CD4-positive, CD25-positive, alpha-beta regulatory T cell (primary cell): ENCODE results near the gene GNAI2. TPM values are rescaled to one million over a fixed set of nuclear protein-coding genes. Genes with fewer than 3 reads are reported as not detected.
A peak's percentile ranks its signal among the peaks of the same experiment; 100 is the strongest.

ENCODE experiments used
- ATAC-seq, 2 donors: fragments of 150-1000 bp; cut with Tn5 transposase; one replicate each; pipeline ENCODE4 v1.10.0; 2021; ENCODE audit warnings: low read depth in 2 of 2, moderate number of reproducible peaks in 2 of 2, moderate library complexity in 1 of 2
- DNase-seq, 3 donors: peaks; one replicate each; pipeline versions ENCODE4 v3.0.0 to v3.0.0-alpha.2; 2012 to 2022; ENCODE audit warnings: mixed read lengths in 1 of 3
- H3K27ac ChIP-seq: one replicate; pipeline ENCODE4 v1.7.0; 2013; ENCODE audit warnings: mild to moderate bottlenecking, low read length; ENCODE audit not compliant: insufficient read depth, poor library complexity, severe bottlenecking
- H3K27me3 ChIP-seq: one replicate; pipeline ENCODE4 v1.7.0; 2013; ENCODE audit warnings: low read length; ENCODE audit not compliant: control insufficient read depth, insufficient read depth
- H3K36me3 ChIP-seq: one replicate; pipeline ENCODE4 v1.7.0; 2013; ENCODE audit warnings: mild to moderate bottlenecking, low read length, moderate library complexity; ENCODE audit not compliant: control insufficient read depth, insufficient read depth
- H3K4me1 ChIP-seq: 2 replicates; pipeline ENCODE4 v1.7.0; 2013; ENCODE audit warnings: mild to moderate bottlenecking, low read length; ENCODE audit not compliant: insufficient read depth, control insufficient read depth, poor library complexity, severe bottlenecking
- H3K4me3 ChIP-seq: one replicate; pipeline ENCODE4 v1.7.0; 2013; ENCODE audit warnings: low read depth, mild to moderate bottlenecking, low read length, moderate library complexity
- H3K9me3 ChIP-seq, 2 experiments: 1 replicate in 1 of 2; 2 replicates in 1 of 2; pipeline ENCODE4 v1.7.0; 2013; ENCODE audit warnings: low read length in 2 of 2, mild to moderate bottlenecking in 1 of 2, moderate library complexity in 1 of 2; ENCODE audit not compliant: control insufficient read depth in 2 of 2
- H3K27ac Mint-ChIP-seq, 3 donors: one replicate each; pipeline ENCODE4 v1.8.0; 2020 to 2022; ENCODE audit warnings: mild to moderate bottlenecking in 3 of 3, mixed read lengths in 3 of 3, moderate library complexity in 2 of 3
- H3K27me3 Mint-ChIP-seq: one replicate; pipeline ENCODE4 v1.8.0; 2022; ENCODE audit warnings: mild to moderate bottlenecking, mixed read lengths
- H3K36me3 Mint-ChIP-seq: one replicate; pipeline ENCODE4 v1.8.0; 2020; ENCODE audit warnings: mixed read lengths
- H3K4me1 Mint-ChIP-seq, 4 donors: one replicate each; pipeline ENCODE4 v1.8.0; 2020 to 2022; ENCODE audit warnings: mixed read lengths in 4 of 4, mild to moderate bottlenecking in 1 of 4
- H3K4me3 Mint-ChIP-seq, 4 donors: one replicate each; pipeline ENCODE4 v1.8.0; 2020 to 2022; ENCODE audit warnings: mild to moderate bottlenecking in 4 of 4, mixed read lengths in 4 of 4, moderate library complexity in 3 of 4
- H3K9me3 Mint-ChIP-seq, 7 donors: one replicate each; pipeline ENCODE4 v1.8.0; 2020 to 2022; ENCODE audit warnings: mixed read lengths in 7 of 7, mild to moderate bottlenecking in 3 of 7, moderate library complexity in 2 of 7
- polyA plus RNA-seq, 4 donors: library from polyadenylated mRNA; unstranded; fragments of 300-500 nt; fragmentation: Illumina TruSeq; gene quantifications; one replicate each; pipeline ENCODE4 v1.2.3, GENCODE V29; 2021
- total RNA-seq: library from RNA; stranded (reverse); gene quantifications from one replicate; pipeline ENCODE4 v1.2.3, GENCODE V29; 2022

Gene GNAI2
- total and polyA plus RNA-seq, 5 donors from 2014 or later = 373 to 696 (median 572) TPM

GRCh38 chr3:50297384-50297775 lies 61.4 kb downstream of the GNAI2 start:
- peaks cover 0 to 47% (median 23%) of the 10 kb centered on the region in 4 donors for H3K4me1 Mint-ChIP-seq
- H3K27me3 ChIP-seq = no peaks in the 10 kb centered on the region
- no peaks in the 10 kb centered on the region for H3K9me3 Mint-ChIP-seq
- H3K36me3 ChIP-seq = no peaks in the 10 kb centered on the region
- H3K27ac Mint-ChIP-seq = peak overlapping the region in 1 of 3 donors; percentile 99
- H3K27me3 Mint-ChIP-seq = no peaks in the 10 kb centered on the region
- peak overlapping the region; percentile 96 for H3K27ac ChIP-seq
- H3K4me3 Mint-ChIP-seq = peak overlapping the region in 3 of 4 donors; percentile 91 to 98 (median 95)
- DNase-seq (no peak), ATAC-seq (no peak)
- H3K4me3 ChIP-seq = no peak overlapping the region
- peaks cover 31% of the 10 kb centered on the region for H3K4me1 ChIP-seq
- no peaks in the 10 kb centered on the region for H3K9me3 ChIP-seq
- H3K36me3 Mint-ChIP-seq = no peaks in the 10 kb centered on the region

DNA sequence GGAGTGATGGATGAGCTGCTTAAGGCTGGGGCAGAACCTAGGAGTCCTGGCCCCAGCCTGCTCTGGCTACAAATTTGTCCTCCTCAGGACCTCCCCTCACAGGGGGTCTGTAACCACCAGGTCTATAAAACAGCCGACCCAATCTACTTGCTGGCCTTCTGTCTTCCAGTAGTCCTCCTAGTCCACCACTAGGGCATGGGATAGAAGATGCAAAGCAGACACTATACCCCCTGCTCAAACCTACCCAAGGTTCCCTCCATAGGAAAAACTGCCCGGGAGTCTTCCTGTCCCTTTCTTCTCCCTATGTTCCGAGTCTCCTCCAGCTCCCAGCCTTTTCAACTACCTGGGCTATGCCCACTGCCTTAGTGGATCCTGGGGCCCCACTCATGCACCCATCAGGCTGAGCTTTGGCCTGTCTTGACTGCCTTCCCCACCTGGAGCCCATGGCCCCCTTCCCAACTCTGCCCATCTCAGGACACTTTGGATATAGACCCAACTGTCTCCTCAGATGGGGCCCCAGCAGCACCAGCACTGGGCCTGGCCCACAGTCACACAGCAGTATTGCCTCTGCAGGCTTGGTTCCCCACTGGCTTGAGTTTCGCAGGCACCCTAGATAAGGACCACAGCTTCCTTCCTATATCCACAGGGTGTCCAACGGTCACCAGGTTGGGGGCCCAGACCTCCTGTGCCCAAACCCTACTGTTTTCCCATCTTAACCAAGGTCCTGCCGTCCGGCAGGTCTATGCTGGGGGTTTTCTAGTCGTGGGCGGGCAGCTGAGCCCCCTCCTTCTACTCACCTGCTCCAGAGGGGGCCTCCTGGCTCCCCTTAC lies 62.1 kb downstream of the GNAI2 start:
- Histone ChIP-seq H3K4me3 (peak overlapping the region; percentile 62), H3K9me3 (no peaks in the 10 kb centered on the region), H3K4me1 (peaks cover 25% of the 10 kb centered on the region), H3K27ac (peak overlapping the region; percentile 96), H3K36me3 (no peaks in the 10 kb centered on the region), H3K27me3 (no peaks in the 10 kb centered on the region)
- Mint-ChIP-seq H3K27me3 (no peaks in the 10 kb centered on the region), H3K4me1 (peaks cover 0 to 43% (median 18%) of the 10 kb centered on the region in 4 donors), H3K27ac (peak overlapping the region; percentile 60 to 100 (median 99)), H3K4me3 (peak overlapping the region; percentile 91 to 98 (median 96)), H3K9me3 (no peaks in the 10 kb centered on the region), H3K36me3 (no peaks in the 10 kb centered on the region)
- ATAC-seq (no peak), DNase-seq (peak in 1 of 3 donors; percentile 24)

DNA sequence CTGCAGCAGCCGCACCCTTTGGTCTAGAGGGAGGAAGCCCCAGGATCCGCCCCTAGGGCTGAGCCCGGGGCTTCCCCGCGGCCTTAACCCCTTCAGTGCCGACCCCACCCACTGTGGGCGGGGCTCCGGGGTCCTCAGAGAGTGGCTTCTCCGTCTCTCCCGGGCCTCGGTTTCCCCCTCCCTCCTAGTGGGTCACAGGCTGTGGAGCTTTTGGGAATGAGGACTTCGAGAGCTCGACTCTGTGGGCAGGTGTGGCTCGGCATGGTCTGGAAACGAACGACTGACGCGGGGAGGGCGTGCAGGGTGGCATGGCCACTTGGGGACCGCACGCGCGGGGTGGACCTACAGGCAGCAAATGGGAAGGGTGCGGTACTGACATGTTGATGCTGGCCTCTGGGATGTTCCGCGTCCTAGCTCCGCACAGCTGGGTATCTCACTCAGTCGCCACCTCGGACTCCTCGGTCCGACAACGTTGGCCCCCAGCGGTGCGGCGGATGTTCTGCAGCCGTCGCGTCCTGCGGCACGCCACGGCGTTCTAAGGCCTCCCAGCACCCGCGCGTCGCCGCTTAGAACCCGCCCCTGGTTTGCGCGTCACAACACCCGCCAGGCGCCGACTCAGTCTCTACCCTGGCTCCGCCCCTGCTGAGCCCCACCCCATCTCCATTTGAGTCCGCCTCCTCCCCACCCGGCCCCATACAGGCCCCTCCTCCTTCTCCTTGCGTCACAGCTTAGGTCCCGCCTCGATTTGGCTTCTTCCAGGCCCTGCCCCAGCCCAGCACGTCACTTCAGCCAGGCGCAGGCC lies 63.0 kb downstream of the GNAI2 start, which contains the start of the genes HYAL3 and NAA80:
Gene HYAL3, minus strand, starts transcription at position 570 of the 802 bp plus-strand sequence. CDS start 3,803 bp downstream, outside the sequence.
Gene NAA80, minus strand, starts transcription at position 570 of the 802 bp plus-strand sequence. CDS start 1,942 bp downstream, outside the sequence.
- Histone ChIP-seq H3K27ac (peak within 1 kb of the TSS; percentile 96), H3K4me1 (peaks cover 25% of the 10 kb centered on the region), H3K36me3 (no peaks in the 10 kb centered on the region), H3K4me3 (peak within 1 kb of the TSS; percentile 62), H3K9me3 (no peaks in the 10 kb centered on the region), H3K27me3 (no peaks in the 10 kb centered on the region)
- ATAC-seq = peak; percentile 85 to 86
- peak; percentile 99 to 100 (median 100) for DNase-seq
- Mint-ChIP-seq H3K4me3 (peak within 1 kb of the TSS; percentile 91 to 98 (median 96)), H3K27ac (peak within 1 kb of the TSS; percentile 97 to 100 (median 99)), H3K36me3 (no peaks in the 10 kb centered on the region), H3K27me3 (no peaks in the 10 kb centered on the region), H3K9me3 (no peaks in the 10 kb centered on the region), H3K4me1 (peaks cover 0 to 43% (median 16%) of the 10 kb centered on the region in 4 donors)

DNA sequence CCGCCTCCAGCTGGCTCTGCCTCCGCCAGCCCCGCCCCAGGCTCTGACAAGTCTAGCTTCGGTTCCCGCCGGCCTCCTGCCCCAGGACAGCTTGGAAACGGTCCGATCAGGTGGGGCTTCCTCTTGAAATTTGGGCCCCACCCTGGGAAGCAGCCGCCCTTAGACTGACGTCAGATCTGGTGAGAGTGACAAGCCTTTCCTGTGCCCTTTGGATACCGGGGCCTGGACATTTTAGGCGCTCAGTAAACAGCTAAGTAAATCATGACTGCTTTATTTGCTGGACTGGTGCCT lies 63.6 kb downstream of the GNAI2 start:
- H3K27me3 Mint-ChIP-seq = no peaks in the 10 kb centered on the region
- H3K9me3 Mint-ChIP-seq = no peaks in the 10 kb centered on the region
- peaks cover 0 to 43% (median 16%) of the 10 kb centered on the region in 4 donors for H3K4me1 Mint-ChIP-seq
- H3K4me3 ChIP-seq = peak overlapping the region; percentile 56
- DNase-seq (no peak), ATAC-seq (no peak)
- H3K27ac Mint-ChIP-seq = peak overlapping the region; percentile 60 to 100 (median 99)
- H3K27me3 ChIP-seq = no peaks in the 10 kb centered on the region
- peaks cover 25% of the 10 kb centered on the region for H3K4me1 ChIP-seq
- no peaks in the 10 kb centered on the region for H3K36me3 Mint-ChIP-seq
- no peaks in the 10 kb centered on the region for H3K9me3 ChIP-seq
- no peaks in the 10 kb centered on the region for H3K36me3 ChIP-seq
- peak overlapping the region; percentile 91 to 98 (median 96) for H3K4me3 Mint-ChIP-seq
- peak overlapping the region; percentile 96 for H3K27ac ChIP-seq

- H3K4me3 ChIP-seq = peak overlapping the region; percentile 56
- ATAC-seq (no peak), DNase-seq (peak in 1 of 3 donors; percentile 37)
- peaks cover 25% of the 10 kb centered on the region for H3K4me1 ChIP-seq
- Mint-ChIP-seq H3K4me3 (peak overlapping the region; percentile 91 to 98 (median 96)), H3K27ac (peak overlapping the region; percentile 60 to 100 (median 99)), H3K36me3 (no peaks in the 10 kb centered on the region), H3K4me1 (peaks cover 0 to 43% (median 16%) of the 10 kb centered on the region in 4 donors), H3K9me3 (no peaks in the 10 kb centered on the region), H3K27me3 (no peaks in the 10 kb centered on the region)
- no peaks in the 10 kb centered on the region for H3K36me3 ChIP-seq
- H3K9me3 ChIP-seq = no peaks in the 10 kb centered on the region
- peak overlapping the region; percentile 96 for H3K27ac ChIP-seq
- no peaks in the 10 kb centered on the region for H3K27me3 ChIP-seq
These were observed 64.1 kb downstream of the GNAI2 start for GRCh38 chr3:50299929-50300680.

DNA sequence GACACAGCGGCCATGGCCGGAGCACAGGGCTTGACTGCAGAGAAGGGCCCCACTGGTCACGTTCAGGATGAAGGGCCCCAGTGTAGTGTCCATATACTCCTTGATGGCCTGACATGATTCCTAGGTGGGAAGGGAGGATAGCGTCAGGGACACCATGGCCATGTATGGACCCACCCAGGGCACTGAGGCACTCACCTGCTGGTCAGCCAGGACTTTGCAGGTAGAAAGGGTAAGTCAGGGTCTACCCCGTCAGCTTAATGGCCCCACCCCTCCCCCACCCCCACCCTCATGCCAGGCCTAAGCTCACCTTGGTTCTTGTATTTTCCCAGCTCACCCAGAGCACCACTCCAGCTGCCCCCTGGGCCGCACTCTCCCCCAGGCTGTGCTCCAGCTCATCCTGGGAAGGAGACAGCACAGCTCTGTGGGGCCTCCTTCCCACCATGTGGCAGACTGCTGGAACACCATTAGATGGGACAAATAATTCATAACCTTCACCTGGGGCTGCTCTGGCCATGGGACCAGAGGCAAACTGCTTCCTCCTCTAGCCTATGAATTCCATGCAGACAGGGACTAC lies 64.8 kb downstream of the GNAI2 start:
- peak overlapping the region; percentile 56 to 98 (median 84) for H3K4me3 Mint-ChIP-seq
- Histone ChIP-seq H3K4me1 (peaks cover 25% of the 10 kb centered on the region), H3K27me3 (no peaks in the 10 kb centered on the region), H3K9me3 (no peaks in the 10 kb centered on the region), H3K4me3 (no peak overlapping the region), H3K36me3 (no peaks in the 10 kb centered on the region), H3K27ac (no peak overlapping the region)
- peaks cover 0 to 43% (median 16%) of the 10 kb centered on the region in 4 donors for H3K4me1 Mint-ChIP-seq
- no peaks in the 10 kb centered on the region for H3K36me3 Mint-ChIP-seq
- H3K27me3 Mint-ChIP-seq = no peaks in the 10 kb centered on the region
- H3K9me3 Mint-ChIP-seq = no peaks in the 10 kb centered on the region
- peak overlapping the region in 2 of 3 donors; percentile 99 to 100 for H3K27ac Mint-ChIP-seq
- DNase-seq (no peak), ATAC-seq (no peak)
